Subcutaneous adipose tissue (tissue), 4 donors: ENCODE data around the gene MRPL2. TPM values are rescaled to one million over a fixed set of nuclear protein-coding genes. Genes with fewer than 3 reads are reported as not detected.

ENCODE experiments used
- CTCF ChIP-seq: fragments of 450-650 bp; IDR thresholded peaks from one replicate; pipeline ENCODE4 v1.5.1; 2016; ENCODE audit warnings: low read depth, mild to moderate bottlenecking, control low read depth, antibody characterized with exemption, moderate library complexity
- total RNA-seq, 4 donors: library from RNA; depleted of rRNA; stranded (reverse); fragments of >200 nt; gene quantifications; one replicate each; pipeline ENCODE4 v1.1.0, GENCODE V29; 2016

Gene MRPL2
- total RNA-seq, 4 donors from 2014 or later: 10.4 to 19.8 (median 16.6) TPM

- no peak for TF ChIP-seq CTCF
These were observed 37.9 kb upstream of the MRPL2 start for GRCh38 chr6:43097098-43097489.

GRCh38 chr6:43096451-43097097 is 37.3 kb upstream of the MRPL2 start:
- no peak for TF ChIP-seq CTCF

- no peak for TF ChIP-seq CTCF
These were observed 36.7 kb upstream of the MRPL2 start for GRCh38 chr6:43095939-43096338.

DNA sequence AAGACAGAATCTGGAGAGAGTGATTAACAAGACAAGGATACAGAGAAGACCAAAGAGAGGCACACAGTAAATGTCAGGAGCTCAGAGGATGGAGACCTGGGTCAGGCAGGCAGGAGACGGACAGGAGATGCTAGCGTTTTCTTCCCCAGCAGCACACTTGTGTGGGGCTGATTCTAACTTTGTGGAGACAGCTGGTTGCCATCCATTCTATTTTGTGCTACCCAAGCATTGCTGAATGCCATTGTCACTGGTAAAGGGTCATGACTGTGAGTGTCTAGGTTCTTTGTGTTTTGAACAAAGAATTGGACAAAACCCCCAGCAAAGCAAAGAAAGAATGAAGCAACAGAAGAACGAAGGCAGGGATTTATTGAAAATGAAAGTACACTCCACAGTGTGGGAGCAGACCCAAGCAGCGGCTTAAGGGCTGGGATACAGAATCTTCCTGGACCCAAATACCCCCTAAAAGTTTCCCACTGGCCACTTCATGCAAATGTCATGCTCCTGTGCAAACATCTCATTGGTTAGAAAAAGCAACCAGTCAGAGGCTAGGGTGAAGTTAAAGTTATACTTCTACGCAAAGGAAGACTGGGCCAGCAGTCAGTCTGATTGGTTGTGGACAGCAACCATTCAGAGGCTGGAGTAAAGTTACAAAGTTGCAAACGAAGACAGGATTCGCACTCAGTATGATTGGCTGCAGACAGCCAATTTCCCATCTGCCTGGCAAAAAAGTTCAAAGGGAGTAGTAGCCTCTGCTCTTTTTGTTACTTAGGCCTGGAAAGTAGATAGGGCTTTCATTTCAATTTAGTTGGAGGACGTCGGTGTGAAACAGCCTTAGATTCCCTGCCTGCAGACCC is 34.4 kb upstream of the MRPL2 start:
- no peak for TF ChIP-seq CTCF

DNA sequence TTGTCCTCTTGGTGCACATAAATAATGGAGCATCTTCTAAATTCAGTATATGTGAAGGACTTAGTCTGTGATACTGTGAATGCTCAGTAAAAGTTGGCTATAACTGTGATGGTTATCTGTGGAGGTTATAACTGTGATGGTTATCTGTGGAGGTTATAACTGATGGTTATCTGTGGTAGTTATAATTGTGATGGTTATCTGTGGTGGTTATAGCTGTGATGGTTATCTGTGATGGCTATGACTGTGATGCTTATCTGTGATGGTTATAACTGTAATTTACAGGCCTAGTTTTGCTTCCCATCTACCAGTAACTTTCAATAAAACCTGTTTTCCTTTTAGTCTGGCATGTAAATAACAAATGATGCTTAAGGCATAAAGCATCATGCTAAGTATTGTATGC is 33.4 kb upstream of the MRPL2 start:
- no peak for TF ChIP-seq CTCF

- no peak for TF ChIP-seq CTCF
These were observed 32.3 kb upstream of the MRPL2 start for GRCh38 chr6:43091436-43091991.

GRCh38 chr6:43091020-43091419 is 31.8 kb upstream of the MRPL2 start:
- TF ChIP-seq CTCF: no peak
